GM12892 (cell line): ENCODE data around the gene NDUFAB1.

Experiments used
- POLR2A ChIP-seq: IDR thresholded peaks from 2 replicates; pipeline ENCODE4 v1.6.1; 2011; ENCODE audit warnings: low read depth, low read length, control low read depth
- POLR2AphosphoS5 ChIP-seq: IDR thresholded peaks from 2 replicates; pipeline ENCODE4 v1.6.1; 2011; ENCODE audit warnings: low read depth, low read length, control low read depth

GRCh38 chr16:23640615-23640930 lies 44.5 kb upstream of the NDUFAB1 start:
- TF ChIP-seq POLR2A (no peak), POLR2AphosphoS5 (no peak)
